Measurements from ENCODE around the gene NUMB.

- TF ChIP-seq POLR2A (IDR thresholded peaks at IDR 0.05; ENCODE audit: low read depth, low read length) (no peak), POLR2AphosphoS5 (IDR thresholded peaks at IDR 0.05; ENCODE audit: low read depth, low read length) (no peak)
Measured at GRCh38 chr14:73376585-73376984, 81.8 kb downstream of the NUMB start.
